NT2/D1 (cell line): Measurements from ENCODE around the gene CERS2.

ENCODE experiments used
- SUZ12 ChIP-seq: IDR thresholded peaks from 2 replicates; pipeline ENCODE4 v1.6.1; 2011; ENCODE audit not compliant: insufficient read length, insufficient read depth; ENCODE audit errors: extremely low read depth
- YY1 ChIP-seq: IDR thresholded peaks from 2 replicates; pipeline ENCODE4 v1.6.1; 2011; ENCODE audit not compliant: insufficient read length, insufficient read depth

DNA sequence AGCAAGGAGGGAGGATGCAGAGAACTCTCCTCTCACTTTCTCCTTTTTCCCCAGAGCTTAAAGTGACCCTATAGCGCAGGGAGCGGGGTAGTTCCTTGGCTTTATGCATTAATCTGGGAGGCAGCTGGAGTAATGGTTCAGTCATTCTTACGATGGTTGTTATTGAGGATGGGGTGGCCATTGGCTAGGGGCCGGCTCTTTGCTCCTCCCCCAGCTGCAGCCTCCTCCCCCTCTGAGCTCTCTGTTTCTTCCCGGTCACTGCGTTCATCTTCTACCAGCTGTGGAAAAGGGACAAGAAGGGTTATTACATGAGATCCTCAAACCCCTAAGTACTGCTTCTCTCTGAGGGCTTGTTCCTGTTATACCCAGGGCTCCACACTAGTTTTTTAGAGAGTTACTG lies 8.6 kb downstream of the CERS2 start:
- TF ChIP-seq YY1 (no peak), SUZ12 (no peak)
